GM21423 (cell line): ENCODE results near the gene FBXL16.

Experiments used
- ATAC-seq: cut with Tn5 transposase; IDR thresholded peaks from one replicate; pipeline ENCODE4 v1.9.1; 2021; ENCODE audit warnings: mild to moderate bottlenecking, moderate library complexity; ENCODE audit not compliant: unreplicated experiment

The FBXL16 gene

DNA sequence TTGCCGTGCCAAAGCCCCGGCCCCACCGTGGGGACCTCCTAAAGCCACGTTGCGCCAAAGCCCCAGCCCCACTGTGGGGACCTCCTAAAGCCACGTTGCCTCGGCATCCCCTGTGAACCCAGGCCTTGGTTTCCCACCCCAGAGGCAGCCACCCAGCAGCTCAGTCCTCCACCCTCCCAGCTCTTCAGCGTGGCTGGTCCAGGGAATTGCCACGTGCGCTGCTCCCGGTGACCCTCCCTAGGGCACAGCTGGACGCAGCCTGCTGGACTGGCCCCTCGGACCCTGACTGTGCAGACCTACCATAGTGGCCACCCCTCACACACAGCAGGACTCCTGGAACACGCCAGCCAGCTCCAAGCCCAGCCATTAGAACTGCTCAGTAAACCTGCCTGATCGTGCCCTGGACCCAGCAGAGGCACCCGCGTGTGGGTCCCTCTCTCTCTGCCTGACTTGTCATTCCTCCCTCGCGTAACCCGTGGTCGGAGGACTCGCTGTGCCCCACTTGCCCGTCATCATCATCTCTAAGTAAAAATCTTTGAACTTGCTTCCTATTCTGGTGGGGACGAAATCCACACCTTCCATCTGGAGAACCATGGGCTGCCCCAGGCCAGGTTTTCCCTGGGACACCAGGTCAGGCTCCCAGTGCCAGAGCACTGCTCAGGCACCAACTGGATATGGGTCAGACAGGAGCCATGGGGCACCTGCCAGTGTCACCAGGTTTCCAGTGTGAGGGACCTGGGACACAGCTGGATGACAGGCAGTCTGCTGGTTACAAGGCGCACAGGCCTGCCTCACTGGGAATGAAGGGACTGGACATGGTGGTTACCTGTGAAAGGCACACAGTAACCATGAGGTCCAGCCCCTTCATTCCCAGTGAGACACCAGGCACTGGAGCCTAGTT lies 29.6 kb upstream of the FBXL16 start:
- ATAC-seq, result no peak

DNA sequence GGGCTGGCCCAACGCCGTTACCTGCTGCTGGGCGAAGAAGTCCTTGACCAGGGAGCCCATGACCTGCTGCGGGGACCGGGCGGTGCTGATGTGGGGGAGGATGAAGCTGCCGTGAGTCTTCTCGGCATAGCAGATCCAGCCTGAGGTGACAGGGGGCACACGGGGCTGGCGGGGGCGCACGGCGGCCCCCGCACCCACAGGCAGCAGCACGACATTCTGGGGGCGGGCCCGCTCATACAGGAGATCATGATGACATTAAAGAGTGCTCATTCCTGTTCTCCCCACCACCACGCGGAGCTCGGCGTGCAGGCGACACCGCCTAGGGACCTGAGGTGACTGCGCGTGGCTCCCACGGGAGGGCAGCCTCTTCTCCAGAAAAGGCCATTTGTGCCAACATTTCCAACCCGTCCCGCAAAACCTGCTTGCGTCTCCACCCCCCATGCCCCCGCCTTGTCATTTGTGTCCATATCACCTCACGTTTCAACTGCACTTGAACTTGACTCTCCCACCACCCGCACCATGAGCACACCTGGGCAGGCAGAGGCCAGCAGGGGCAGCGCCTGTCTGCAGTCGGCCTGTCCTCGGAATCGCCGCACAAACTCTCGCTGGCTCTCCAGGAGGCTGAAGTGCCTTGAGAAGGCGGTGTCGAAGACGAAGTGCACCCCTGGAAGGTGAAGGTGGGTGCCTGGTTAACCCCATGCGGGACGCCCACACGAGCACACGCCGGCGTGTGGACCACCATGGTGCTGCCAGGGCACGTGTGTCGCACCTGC lies 28.8 kb upstream of the FBXL16 start:
- ATAC-seq, result no peak

GRCh38 chr16:733382-734207 lies 28.0 kb upstream of the FBXL16 start:
- ATAC-seq, result no peak

GRCh38 chr16:732936-733335 lies 27.3 kb upstream of the FBXL16 start:
- no peak for ATAC-seq

DNA sequence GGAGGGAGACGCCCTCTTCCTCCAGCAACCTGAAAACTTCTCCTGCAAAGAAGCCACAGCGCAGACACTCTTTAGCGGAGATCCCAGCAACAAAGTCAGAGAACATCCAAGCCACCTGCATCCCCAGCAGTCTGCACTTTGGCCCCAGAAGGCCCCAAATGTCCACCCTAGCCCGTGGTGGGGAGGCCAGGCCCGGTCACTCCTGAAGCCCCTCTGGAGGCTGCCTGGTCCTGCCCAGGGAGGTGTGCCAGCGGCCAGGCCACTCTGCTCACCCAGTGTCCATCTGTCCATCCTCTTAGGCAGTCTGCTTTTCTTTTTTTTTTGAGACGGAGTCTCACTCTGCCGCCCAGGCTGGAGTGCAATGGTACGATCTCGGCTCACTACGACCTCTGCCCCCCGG lies 26.7 kb upstream of the FBXL16 start:
- no peak for ATAC-seq

- ATAC-seq, result no peak
These were observed 25.3 kb upstream of the FBXL16 start for GRCh38 chr16:730666-731509.

DNA sequence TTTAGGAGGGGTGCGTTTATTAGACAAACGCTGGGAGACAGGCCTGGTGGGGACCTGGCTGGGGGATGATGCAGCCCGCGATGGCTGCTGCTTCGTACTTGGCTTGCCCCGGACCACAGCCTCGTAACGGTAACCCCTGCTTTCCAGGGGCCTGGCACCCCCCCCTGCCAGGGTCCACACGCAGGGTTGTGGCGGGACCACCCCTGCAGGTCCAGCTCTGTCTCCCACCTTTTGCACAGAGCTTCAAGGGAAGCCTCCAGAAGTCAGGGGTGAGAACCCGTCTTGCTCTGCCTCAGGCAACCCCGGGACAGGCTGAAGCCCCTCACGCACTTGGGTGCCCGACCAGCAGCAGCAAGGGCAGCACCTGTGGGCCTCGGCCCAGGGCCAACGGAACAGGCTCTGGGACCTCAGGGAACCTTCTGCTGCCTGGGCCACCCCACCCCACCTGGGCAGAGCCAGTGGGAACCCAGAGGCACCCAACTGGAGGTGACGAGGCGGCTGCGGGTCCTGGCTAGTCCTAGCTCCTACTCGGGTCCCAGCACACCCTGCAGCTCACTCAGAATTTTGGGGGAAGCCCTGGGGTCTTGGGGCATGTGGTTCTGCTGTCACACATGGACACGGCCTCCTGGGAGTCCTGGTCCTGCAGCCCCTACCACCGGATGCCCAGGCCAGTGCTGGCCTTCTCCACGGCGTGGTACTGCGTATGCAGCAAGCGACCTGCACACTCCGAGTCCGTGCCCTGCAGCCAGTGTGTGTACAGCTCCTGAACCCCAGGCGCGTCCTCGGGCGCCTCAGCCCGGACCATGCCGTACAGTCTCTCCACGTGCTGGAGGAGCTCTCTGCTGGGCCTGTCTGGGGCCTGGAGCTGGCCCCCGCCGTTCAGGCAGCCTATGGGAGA lies 24.4 kb upstream of the FBXL16 start:
- ATAC-seq, result no peak

GRCh38 chr16:728890-729744 lies 23.5 kb upstream of the FBXL16 start:
- no peak for ATAC-seq

GRCh38 chr16:728131-728889 lies 22.7 kb upstream of the FBXL16 start:
- peak; percentile 39 for ATAC-seq

DNA sequence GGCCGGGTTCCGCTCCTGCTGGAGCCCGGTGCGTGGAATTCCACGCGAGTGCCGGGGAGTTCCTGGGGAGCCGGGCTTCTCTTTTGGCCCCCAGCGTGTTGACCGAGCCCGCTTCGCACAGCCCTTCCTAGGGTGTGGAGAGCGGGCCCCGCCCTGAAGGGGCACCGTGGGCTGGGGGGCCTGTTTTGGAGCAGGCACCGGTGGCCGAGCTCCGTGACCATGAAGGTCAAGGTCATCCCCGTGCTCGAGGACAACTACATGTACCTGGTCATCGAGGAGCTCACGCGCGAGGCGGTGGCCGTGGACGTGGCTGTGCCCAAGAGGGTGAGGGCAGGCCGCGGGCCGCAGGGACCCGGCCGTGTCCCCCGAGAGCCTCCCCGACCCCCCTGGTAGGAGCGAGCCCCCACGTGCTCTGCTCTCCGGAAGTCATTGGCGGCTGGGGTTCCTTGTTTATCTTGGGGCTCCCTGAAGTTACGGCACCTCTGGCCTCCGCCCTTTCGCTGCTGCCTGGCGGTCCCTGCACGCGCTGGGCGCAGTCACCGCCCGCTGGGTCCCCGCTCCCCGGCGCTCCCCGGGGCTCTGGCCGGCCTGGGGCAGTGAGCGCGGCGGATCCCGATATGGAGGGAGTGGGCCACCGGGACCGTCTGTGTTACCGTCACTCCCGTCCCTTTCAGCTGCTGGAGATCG lies 21.8 kb upstream of the FBXL16 start:
- no peak for ATAC-seq

- no peak for ATAC-seq
These were observed 21.1 kb upstream of the FBXL16 start, which contains the start of the genes CCDC78 and HAGHL for GRCh38 chr16:726438-727290. Gene CCDC78, minus strand, starts transcription at chr16:726443. Its CDS starts 76 bp downstream, at chr16:726367. Gene HAGHL, plus strand, starts transcription at chr16:727106. Its CDS starts 404 bp downstream, at chr16:727510.

GRCh38 chr16:726188-726437 lies 20.5 kb upstream of the FBXL16 start:
- no peak for ATAC-seq

- no peak for ATAC-seq
These were observed 20.0 kb upstream of the FBXL16 start for GRCh38 chr16:725463-726187.

DNA sequence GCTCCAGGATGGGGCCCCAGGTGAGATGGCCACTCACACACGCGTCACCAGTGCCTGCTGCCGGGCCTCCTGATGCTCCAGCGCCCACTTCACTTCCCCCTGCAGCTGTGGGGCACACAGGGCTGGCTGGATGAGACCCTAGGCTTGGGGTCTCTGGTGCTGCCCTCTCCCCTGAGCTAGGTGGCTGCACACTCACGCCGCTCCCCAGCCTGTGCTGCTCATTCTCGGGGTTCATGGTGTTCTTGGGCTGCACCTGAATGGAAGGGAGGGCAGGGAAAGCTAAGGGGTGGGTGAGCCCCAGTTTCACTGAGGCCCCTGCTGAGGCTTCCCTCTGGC lies 19.4 kb upstream of the FBXL16 start:
- no peak for ATAC-seq

DNA sequence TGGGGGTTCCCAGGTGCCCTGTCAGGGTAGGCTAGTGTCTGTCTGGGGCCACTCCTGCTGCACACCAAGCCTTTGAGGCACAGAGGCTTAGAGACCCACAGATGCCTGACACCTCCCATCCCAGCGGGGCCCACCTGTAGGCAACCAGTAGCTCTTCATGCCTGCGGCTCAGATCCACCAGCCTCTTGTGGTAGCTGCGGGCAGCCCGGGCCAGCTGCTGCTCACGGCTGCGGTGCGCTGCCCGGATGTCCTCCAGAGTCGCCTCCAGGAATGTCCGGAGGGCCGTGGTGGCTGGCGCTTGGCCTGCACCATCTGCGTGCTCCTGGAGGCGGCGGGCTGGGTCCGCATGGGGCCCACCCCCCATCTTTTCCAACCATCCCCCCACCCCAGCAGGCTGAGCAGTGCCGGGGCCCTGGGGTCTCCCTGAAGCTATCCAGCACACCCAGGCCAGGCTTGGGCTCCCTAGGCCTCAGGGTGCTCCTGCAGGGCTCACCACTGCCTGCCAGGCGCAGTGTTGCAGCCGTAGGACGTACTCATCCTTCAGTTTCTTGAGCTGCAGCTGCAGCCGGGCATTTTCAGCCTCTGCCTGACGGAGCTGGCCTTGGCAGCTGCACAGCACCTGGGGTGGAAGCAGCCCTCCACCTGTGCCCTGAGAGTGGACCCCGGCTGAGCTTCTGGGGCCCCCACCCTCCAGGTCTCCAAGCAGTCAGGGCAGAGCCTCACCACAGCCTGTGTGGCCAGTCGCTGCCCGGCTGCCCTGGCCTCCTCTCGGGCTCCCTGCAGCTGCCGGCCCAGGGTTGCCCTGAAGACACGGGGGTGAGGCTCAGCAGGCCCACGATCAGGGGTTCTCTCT lies 18.8 kb upstream of the FBXL16 start:
- no peak for ATAC-seq
